C4-2B (cell line): ENCODE results near the gene VWF.

Experiments
- H3K27ac ChIP-seq: fragments of 450-650 bp; 2 replicates; pipeline ENCODE4 v1.5.1; 2017
- CTCF ChIP-seq: fragments of 450-650 bp; conservative IDR thresholded peaks from 2 replicates; pipeline ENCODE4 v1.5.1; 2017; ENCODE audit warnings: mild to moderate bottlenecking
- ZFX ChIP-seq: fragments of 450-650 bp; IDR thresholded peaks from 2 replicates; pipeline ENCODE4 v1.6.1; 2017

Gene VWF

GRCh38 chr12:6086316-6086715 lies 38.2 kb downstream of the VWF start:
- TF ChIP-seq ZFX (no peak), CTCF (no peak)
- no peak overlapping the region for H3K27ac ChIP-seq

GRCh38 chr12:6085841-6086240 lies 38.6 kb downstream of the VWF start:
- TF ChIP-seq ZFX (no peak), CTCF (no peak)
- no peak overlapping the region for H3K27ac ChIP-seq

- no peak for TF ChIP-seq CTCF
- TF ChIP-seq ZFX, result no peak
- no peak overlapping the region for H3K27ac ChIP-seq
Observed at GRCh38 chr12:6084969-6085450, 39.5 kb downstream of the VWF start.

- TF ChIP-seq ZFX (no peak), CTCF (no peak)
- H3K27ac ChIP-seq, result no peak overlapping the region
Observed at GRCh38 chr12:6084261-6084968, 40.1 kb downstream of the VWF start.

GRCh38 chr12:6083601-6084000 lies 40.9 kb downstream of the VWF start:
- no peak overlapping the region for H3K27ac ChIP-seq
- TF ChIP-seq ZFX, result 0 out of 2 replicates have a peak, but pooled peaks have one; percentile 8
- TF ChIP-seq CTCF, result no peak

- TF ChIP-seq ZFX (no peak), CTCF (no peak)
- H3K27ac ChIP-seq, result no peak overlapping the region
Observed at GRCh38 chr12:6082613-6083012, 41.9 kb downstream of the VWF start.

- no peak for TF ChIP-seq ZFX
- no peak overlapping the region for H3K27ac ChIP-seq
Observed at GRCh38 chr12:6080149-6081045, 44.1 kb downstream of the VWF start.
